Nephron progenitor cell (in vitro differentiated cells): ENCODE measurements around the gene HMGXB4.

Source experiments
- DNase-seq: peaks from one replicate; pipeline ENCODE4 v3.0.0; 2021
- H3K27ac Mint-ChIP-seq: 2 replicates; pipeline ENCODE4 v1.8.0; 2021; ENCODE audit warnings: mild to moderate bottlenecking, moderate library complexity, mixed read lengths
- H3K27me3 Mint-ChIP-seq: 2 replicates; pipeline ENCODE4 v1.8.0; 2021; ENCODE audit warnings: mild to moderate bottlenecking, low read depth, mixed read lengths; ENCODE audit not compliant: poor library complexity
- H3K36me3 Mint-ChIP-seq: 2 replicates; pipeline ENCODE4 v1.8.0; 2021; ENCODE audit warnings: low read depth, mixed read lengths
- H3K4me1 Mint-ChIP-seq: 2 replicates; pipeline ENCODE4 v1.8.0; 2021; ENCODE audit warnings: mixed read lengths
- H3K4me3 Mint-ChIP-seq: 2 replicates; pipeline ENCODE4 v1.8.0; 2021; ENCODE audit warnings: mild to moderate bottlenecking, moderate library complexity, mixed read lengths
- H3K9me3 Mint-ChIP-seq: 2 replicates; pipeline ENCODE4 v1.8.0; 2021; ENCODE audit warnings: mild to moderate bottlenecking, moderate library complexity, mixed read lengths
- TF ChIP-seq, protein P1 (sequence below): fragments of 200-600 bp; sonication (generic); IDR thresholded peaks from 2 replicates; pipeline ENCODE4 v1.5.0; 2021; ENCODE audit warnings: antibody characterized with exemption

The HMGXB4 gene

DNA sequence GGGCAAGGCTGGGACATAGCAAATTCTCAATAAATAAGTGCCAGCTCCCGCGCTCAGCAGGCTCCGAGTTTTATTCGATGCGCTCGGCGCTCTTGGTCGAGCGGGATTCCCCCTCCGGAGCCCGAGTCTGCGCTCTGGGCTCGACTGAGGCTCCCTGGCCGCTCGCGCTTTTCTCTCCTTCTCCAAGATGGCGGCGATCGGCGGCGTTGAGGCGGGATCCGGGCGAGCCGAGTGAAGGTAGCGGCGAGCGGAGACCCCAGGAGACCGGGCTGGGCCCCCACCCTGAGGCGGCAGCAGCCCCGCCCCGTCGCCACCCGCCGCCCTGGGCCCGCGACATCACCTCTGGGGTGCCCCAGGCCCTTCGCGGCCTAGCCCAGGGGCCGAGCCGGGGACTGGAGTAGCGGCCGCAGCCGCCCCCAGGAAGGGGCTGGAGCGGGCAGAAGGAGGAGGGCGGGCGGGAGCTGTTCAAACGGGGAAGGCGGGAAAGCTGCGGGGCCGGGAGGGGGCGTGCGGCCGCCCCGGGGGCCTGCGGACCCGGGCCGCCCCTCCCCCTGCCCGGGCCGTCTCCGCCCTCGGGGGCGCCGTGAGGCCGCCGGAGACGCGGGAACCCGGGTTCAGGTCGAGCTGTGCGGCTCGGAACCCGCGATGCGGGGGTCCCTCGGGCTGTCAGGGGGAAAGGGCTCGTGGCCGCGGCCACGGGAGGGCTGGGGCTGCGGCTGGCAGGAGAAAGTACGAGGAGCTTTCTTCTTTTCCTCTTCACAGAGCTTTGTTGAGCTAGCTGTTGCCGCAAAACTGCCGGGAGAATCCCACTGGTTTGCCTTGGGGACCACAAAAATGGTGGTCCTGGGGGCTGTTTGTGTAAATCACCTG is at the start of gene HMGXB4:
Gene HMGXB4 (plus strand): TSS at position 173 of the 870 bp plus-strand sequence. CDS start 4,898 bp downstream, outside the sequence.
- peak within 1 kb of the TSS; percentile 97 for H3K4me3 Mint-ChIP-seq
- TF ChIP-seq, protein P1, sequence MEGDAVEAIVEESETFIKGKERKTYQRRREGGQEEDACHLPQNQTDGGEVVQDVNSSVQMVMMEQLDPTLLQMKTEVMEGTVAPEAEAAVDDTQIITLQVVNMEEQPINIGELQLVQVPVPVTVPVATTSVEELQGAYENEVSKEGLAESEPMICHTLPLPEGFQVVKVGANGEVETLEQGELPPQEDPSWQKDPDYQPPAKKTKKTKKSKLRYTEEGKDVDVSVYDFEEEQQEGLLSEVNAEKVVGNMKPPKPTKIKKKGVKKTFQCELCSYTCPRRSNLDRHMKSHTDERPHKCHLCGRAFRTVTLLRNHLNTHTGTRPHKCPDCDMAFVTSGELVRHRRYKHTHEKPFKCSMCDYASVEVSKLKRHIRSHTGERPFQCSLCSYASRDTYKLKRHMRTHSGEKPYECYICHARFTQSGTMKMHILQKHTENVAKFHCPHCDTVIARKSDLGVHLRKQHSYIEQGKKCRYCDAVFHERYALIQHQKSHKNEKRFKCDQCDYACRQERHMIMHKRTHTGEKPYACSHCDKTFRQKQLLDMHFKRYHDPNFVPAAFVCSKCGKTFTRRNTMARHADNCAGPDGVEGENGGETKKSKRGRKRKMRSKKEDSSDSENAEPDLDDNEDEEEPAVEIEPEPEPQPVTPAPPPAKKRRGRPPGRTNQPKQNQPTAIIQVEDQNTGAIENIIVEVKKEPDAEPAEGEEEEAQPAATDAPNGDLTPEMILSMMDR = no peak
- peaks cover 46% of the 10 kb centered on the region for H3K4me1 Mint-ChIP-seq
- H3K27ac Mint-ChIP-seq = peak within 1 kb of the TSS; percentile 99
- peaks cover 35% of the 10 kb centered on the region for H3K36me3 Mint-ChIP-seq
- no peaks in the 10 kb centered on the region for H3K9me3 Mint-ChIP-seq
- no peaks in the 10 kb centered on the region for H3K27me3 Mint-ChIP-seq
- peak; percentile 86 for DNase-seq

DNA sequence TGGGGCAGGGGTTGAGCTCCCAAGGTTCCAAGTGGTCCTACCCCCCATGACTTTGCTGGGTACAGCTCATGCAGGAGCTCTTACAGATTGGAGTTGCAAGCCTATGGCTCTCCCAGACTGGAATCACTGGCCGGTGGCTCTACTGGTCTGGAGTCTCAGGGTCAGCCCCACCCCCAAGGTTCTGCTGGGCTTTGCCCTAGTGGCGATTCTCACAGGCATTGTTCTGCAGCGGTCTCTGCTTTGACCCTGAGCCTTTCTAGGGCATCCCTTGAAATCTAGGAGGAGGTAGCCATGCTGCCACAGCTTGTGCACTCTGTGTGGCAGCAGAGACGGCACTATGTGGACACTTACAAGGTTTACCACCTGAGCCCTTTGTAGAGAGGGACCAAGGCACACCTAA is 49.3 kb upstream of the HMGXB4 start:
- no peak for DNase-seq
- H3K27ac Mint-ChIP-seq = no peak overlapping the region
- H3K4me3 Mint-ChIP-seq = no peak overlapping the region
- no peaks in the 10 kb centered on the region for H3K36me3 Mint-ChIP-seq
- peaks cover 26% of the 10 kb centered on the region for H3K4me1 Mint-ChIP-seq
- H3K9me3 Mint-ChIP-seq = no peaks in the 10 kb centered on the region
- TF ChIP-seq, protein P1 = no peak
- peaks cover 25% of the 10 kb centered on the region for H3K27me3 Mint-ChIP-seq

- Mint-ChIP-seq H3K9me3 (no peaks in the 10 kb centered on the region), H3K4me1 (peaks cover 21% of the 10 kb centered on the region), H3K36me3 (no peaks in the 10 kb centered on the region), H3K27me3 (peaks cover 28% of the 10 kb centered on the region), H3K4me3 (no peak overlapping the region), H3K27ac (no peak overlapping the region)
- no peak for DNase-seq
- TF ChIP-seq, protein P1 = no peak
Observed at GRCh38 chr22:35209203-35209602, 48.1 kb upstream of the HMGXB4 start.

- peaks cover 32% of the 10 kb centered on the region for H3K27me3 Mint-ChIP-seq
- TF ChIP-seq, protein P1 = no peak
- H3K36me3 Mint-ChIP-seq = no peaks in the 10 kb centered on the region
- no peak overlapping the region for H3K4me3 Mint-ChIP-seq
- no peaks in the 10 kb centered on the region for H3K4me1 Mint-ChIP-seq
- no peak for DNase-seq
- no peak overlapping the region for H3K27ac Mint-ChIP-seq
- H3K9me3 Mint-ChIP-seq = no peaks in the 10 kb centered on the region
Observed at GRCh38 chr22:35212009-35212408, 45.3 kb upstream of the HMGXB4 start.

- TF ChIP-seq, protein P1 = no peak
- no peaks in the 10 kb centered on the region for H3K36me3 Mint-ChIP-seq
- DNase-seq = no peak
- H3K4me1 Mint-ChIP-seq = no peaks in the 10 kb centered on the region
- H3K27me3 Mint-ChIP-seq = peaks cover 32% of the 10 kb centered on the region
- no peaks in the 10 kb centered on the region for H3K9me3 Mint-ChIP-seq
- no peak overlapping the region for H3K4me3 Mint-ChIP-seq
- no peak overlapping the region for H3K27ac Mint-ChIP-seq
Observed at GRCh38 chr22:35212996-35213395, 44.3 kb upstream of the HMGXB4 start.

DNA sequence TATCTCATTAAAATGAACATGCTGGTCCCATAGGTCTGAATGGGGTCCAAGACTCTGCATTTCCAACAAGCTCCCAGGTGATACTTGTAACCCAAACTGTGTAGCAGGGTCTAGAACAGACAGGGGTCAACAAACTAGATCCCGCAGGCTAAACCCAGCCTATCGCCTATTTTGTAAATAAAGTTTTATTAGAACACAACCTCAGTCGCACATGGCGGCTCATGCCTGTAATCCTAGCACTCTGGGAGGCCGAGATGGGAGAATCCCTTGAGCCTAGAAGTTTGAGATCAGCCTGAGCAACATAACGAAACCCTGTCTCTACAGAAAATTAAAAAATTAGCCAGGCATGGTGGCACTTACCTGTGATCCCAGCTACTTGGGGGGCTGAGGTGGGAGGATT is 42.3 kb upstream of the HMGXB4 start:
- no peaks in the 10 kb centered on the region for H3K36me3 Mint-ChIP-seq
- TF ChIP-seq, protein P1 = no peak
- H3K27me3 Mint-ChIP-seq = peaks cover 28% of the 10 kb centered on the region
- DNase-seq = no peak
- H3K4me1 Mint-ChIP-seq = no peaks in the 10 kb centered on the region
- H3K4me3 Mint-ChIP-seq = no peak overlapping the region
- H3K9me3 Mint-ChIP-seq = no peaks in the 10 kb centered on the region
- H3K27ac Mint-ChIP-seq = no peak overlapping the region
